H54 (cell line): ENCODE measurements around the gene TM9SF1.
A peak's percentile ranks its signal among the peaks of the same experiment; 100 is the strongest.

Experiments
- DNase-seq: peaks from one replicate; pipeline ENCODE4 v3.0.0; 2011; ENCODE audit warnings: low spot score, mixed read lengths; ENCODE audit not compliant: insufficient read length
- FAIRE-seq: peaks from 3 replicates; lab custom pipeline; 2011; peaks lifted over from hg19 to GRCh38; lab: Jason Lieb, UNC
- POLR2A ChIP-seq: IDR thresholded peaks from 2 replicates; pipeline ENCODE4 v1.6.1; 2011; ENCODE audit warnings: low read depth, mild to moderate bottlenecking, low read length

TM9SF1 gene

DNA sequence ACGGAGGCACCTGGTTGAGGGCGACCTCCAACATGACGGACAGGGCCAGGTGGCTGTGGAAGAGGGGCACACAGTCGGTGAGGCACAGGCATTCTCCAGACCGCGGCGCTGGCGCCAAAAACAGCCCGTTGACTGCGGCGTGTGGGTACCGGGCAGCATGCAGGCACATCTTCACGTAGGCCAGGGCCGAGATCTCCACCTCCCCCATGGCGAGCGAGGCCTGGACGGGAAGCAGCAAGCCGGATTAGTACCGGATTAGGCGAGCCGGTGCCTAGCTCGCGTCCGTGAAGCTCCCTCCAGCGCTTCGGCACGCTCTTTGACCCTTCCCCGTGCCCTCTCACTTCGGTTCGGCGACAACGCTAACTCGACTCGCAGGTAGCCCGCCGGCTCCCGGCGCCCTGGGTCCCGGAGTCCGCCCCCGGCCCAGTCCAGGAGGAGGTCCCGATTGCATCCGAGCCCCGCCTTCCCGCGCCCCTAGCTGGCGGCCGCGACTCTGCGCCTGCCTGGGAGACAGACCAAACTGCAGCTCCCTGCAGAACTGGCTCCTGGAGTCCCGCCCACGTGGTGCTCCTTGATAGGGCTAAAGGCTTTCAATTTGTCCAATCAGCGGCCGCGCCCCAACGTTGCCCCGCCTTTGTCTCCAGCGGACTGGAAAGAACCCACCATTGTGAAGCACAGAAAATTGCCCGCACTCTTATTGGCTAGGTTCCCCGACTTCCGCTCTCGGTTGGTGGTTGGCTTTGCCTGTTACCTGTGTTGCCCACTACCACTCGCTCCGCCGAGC, 54.0 kb downstream of the TM9SF1 start, which contains the start of gene EMC9:
TSS of gene EMC9 (minus strand) at position 495 of the 784 bp plus-strand sequence. CDS start at position 208, 287 bp downstream.
- peak; percentile 88 for DNase-seq
- peak; percentile 81 for FAIRE-seq

DNA sequence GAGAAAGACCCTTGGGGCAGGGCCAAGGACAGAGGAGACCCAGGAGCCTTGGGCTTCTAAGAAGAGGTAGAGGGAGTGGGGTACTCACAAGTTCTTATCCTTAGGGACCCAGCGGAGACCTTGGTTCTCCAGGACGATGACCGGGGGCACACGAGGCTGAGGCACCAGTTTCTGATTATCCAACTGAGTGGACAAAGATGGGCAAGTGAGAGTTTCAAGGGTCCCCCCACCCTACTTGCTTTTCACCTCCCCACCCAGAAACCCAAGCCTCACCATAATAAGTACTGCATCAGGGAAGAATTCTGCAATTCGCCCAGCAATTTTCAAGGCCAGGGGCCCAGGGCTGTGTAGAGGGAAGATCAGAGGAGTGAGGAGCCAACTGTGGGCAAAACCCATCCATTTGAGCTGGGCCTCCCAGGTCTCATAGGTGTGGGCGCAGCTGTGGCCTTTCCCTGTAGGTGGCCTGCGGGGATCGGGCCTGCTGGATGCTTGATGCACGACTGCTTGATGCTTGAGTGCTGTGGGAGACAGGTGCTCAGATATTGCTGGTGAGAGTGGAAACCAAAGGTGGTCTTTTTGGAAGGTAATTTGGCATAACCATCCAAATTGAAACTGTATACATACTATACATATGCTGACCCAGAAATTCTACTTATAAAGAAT, 55.8 kb downstream of the TM9SF1 start:
- no peak for TF ChIP-seq POLR2A
- no peak for FAIRE-seq

More for the DNA sequence above, 54.0 kb downstream of the TM9SF1 start, which contains the start of gene EMC9:
- TF ChIP-seq POLR2A = peak; percentile 69

More for the DNA sequence above, 55.8 kb downstream of the TM9SF1 start:
- no peak for DNase-seq
